Neural cell (in vitro differentiated cells): ENCODE data around the gene XXYLT1. TPM values are rescaled to one million over a fixed set of nuclear protein-coding genes. Genes with fewer than 3 reads are reported as not detected.

ENCODE experiments used
- H2AFZ ChIP-seq: fragments of 200-600, 300-800 bp; sonication (generic), shearing (Covaris generic); 2 replicates; pipeline ENCODE4 v1.6.0; 2014; ENCODE audit warnings: low read depth, mild to moderate bottlenecking, antibody characterized with exemption, low read length, moderate library complexity
- H3F3A ChIP-seq: fragments of 200-600 bp; shearing (Covaris generic); 2 replicates; pipeline ENCODE4 v1.6.1; 2016; ENCODE audit warnings: mild to moderate bottlenecking, moderate library complexity, mixed read lengths, antibody characterized with exemption, low read length; ENCODE audit not compliant: insufficient read depth, poor library complexity, severe bottlenecking
- H3K27ac ChIP-seq: fragments of 200-600, 300-800 bp; sonication (generic), shearing (Covaris generic); 2 replicates; pipeline ENCODE4 v1.5.1; 2014; ENCODE audit warnings: mild to moderate bottlenecking, low read length, moderate library complexity
- H3K27me3 ChIP-seq: fragments of 300-800, 200-600 bp; sonication (generic), shearing (Covaris generic); 2 replicates; pipeline ENCODE4 v1.6.0; 2014; ENCODE audit warnings: mild to moderate bottlenecking, low read depth, low read length, moderate library complexity; ENCODE audit not compliant: insufficient read depth
- H3K36me3 ChIP-seq: fragments of 300-800, 200-600 bp; sonication (generic), shearing (Covaris generic); 2 replicates; pipeline ENCODE4 v1.5.1; 2014; ENCODE audit warnings: mild to moderate bottlenecking, antibody characterized with exemption, low read length, moderate library complexity; ENCODE audit not compliant: insufficient read depth
- H3K4me2 ChIP-seq: fragments of 300-800, 200-600 bp; sonication (generic), shearing (Covaris generic); 2 replicates; pipeline ENCODE4 v1.6.0; 2014; ENCODE audit warnings: mild to moderate bottlenecking, low read length
- H3K4me3 ChIP-seq: fragments of 300-800, 200-600 bp; sonication (generic), shearing (Covaris generic); 2 replicates; pipeline ENCODE4 v1.5.1; 2014; ENCODE audit warnings: mild to moderate bottlenecking, low read length, moderate library complexity
- H3K79me2 ChIP-seq: fragments of 200-600 bp; shearing (Covaris generic); replicated peaks from 2 replicates; pipeline ENCODE4 v1.6.0; 2014; ENCODE audit warnings: mild to moderate bottlenecking, low read length, moderate library complexity; ENCODE audit not compliant: insufficient read depth
- H3K9ac ChIP-seq: fragments of 300-800, 200-600 bp; sonication (generic), shearing (Covaris generic); 2 replicates; pipeline ENCODE4 v1.6.1; 2016; ENCODE audit warnings: mild to moderate bottlenecking, low read length, mixed read lengths
- H3K9me2 ChIP-seq: fragments of 200-600 bp; shearing (Covaris generic); 2 replicates; pipeline ENCODE4 v1.6.1; 2016; ENCODE audit warnings: mild to moderate bottlenecking, low read length, mixed read lengths; ENCODE audit not compliant: insufficient read depth
- H3K9me3 ChIP-seq: fragments of 200-600, 300-800 bp; sonication (generic), shearing (Covaris generic); 2 replicates; pipeline ENCODE4 v1.6.1; 2016; ENCODE audit warnings: mild to moderate bottlenecking, mixed run types, low read length, moderate library complexity, mixed read lengths
- H4K20me1 ChIP-seq: fragments of 200-600 bp; shearing (Covaris generic); 2 replicates; pipeline ENCODE4 v1.6.1; 2016; ENCODE audit warnings: mild to moderate bottlenecking, mixed run types; ENCODE audit not compliant: insufficient read depth
- EP300 ChIP-seq: fragments of 450-650 bp; conservative IDR thresholded peaks from 2 replicates; pipeline ENCODE4 v1.6.1; 2014; ENCODE audit warnings: antibody characterized with exemption, mild to moderate bottlenecking, moderate library complexity; ENCODE audit not compliant: poor library complexity, severe bottlenecking
- EZH2 ChIP-seq: fragments of 200-600, 300-800 bp; shearing (Covaris generic), sonication (generic); IDR thresholded peaks from 2 replicates; pipeline ENCODE4 v1.6.1; 2014; ENCODE audit warnings: antibody characterized with exemption, low read length, borderline replicate concordance, mild to moderate bottlenecking; ENCODE audit not compliant: insufficient read depth, poor library complexity, severe bottlenecking
- MXI1 ChIP-seq: fragments of 450-650 bp; conservative IDR thresholded peaks from 2 replicates; pipeline ENCODE4 v1.6.1; 2014; ENCODE audit warnings: antibody characterized with exemption, mild to moderate bottlenecking; ENCODE audit not compliant: poor library complexity, severe bottlenecking
- POLR2AphosphoS5 ChIP-seq: IDR thresholded peaks from 2 replicates; pipeline ENCODE4 v1.6.1; 2012
- RAD21 ChIP-seq: fragments of 450-650 bp; conservative IDR thresholded peaks from 2 replicates; pipeline ENCODE4 v1.6.1; 2014; ENCODE audit warnings: antibody characterized with exemption, mild to moderate bottlenecking, moderate library complexity
- REST ChIP-seq: IDR thresholded peaks from 2 replicates; pipeline ENCODE4 v1.6.1; 2012; ENCODE audit warnings: borderline replicate concordance
- SMC3 ChIP-seq: fragments of 450-650 bp; conservative IDR thresholded peaks from 2 replicates; pipeline ENCODE4 v1.6.1; 2014; ENCODE audit warnings: antibody characterized with exemption, mild to moderate bottlenecking, moderate library complexity; ENCODE audit not compliant: poor library complexity
- TAF1 ChIP-seq: IDR thresholded peaks from 2 replicates; pipeline ENCODE4 v1.6.1; 2012; ENCODE audit warnings: low read depth
- polyA plus RNA-seq: library from polyadenylated mRNA; depleted of rRNA; stranded (reverse); fragments of >200 nt; gene quantifications from 2 replicates; pipeline ENCODE4 v1.2.3, GENCODE V29; 2014
- TF ChIP-seq, protein P1 (sequence below): fragments of 450-650 bp; IDR thresholded peaks from 2 replicates; pipeline ENCODE4 v1.5.1; 2014; ENCODE audit warnings: antibody characterized with exemption, mild to moderate bottlenecking, moderate library complexity; ENCODE audit not compliant: poor library complexity, severe bottlenecking

Gene XXYLT1
- polyA plus RNA-seq, 1 donor from 2014 or later, result 25.4 TPM

- no peaks in the 10 kb centered on the region for H3K9me2 ChIP-seq
- H4K20me1 ChIP-seq, result no peaks in the 10 kb centered on the region
- H3K9ac ChIP-seq, result no peak overlapping the region
- H3K27ac ChIP-seq, result no peak overlapping the region
- no peak overlapping the region for H3K4me3 ChIP-seq
- no peak overlapping the region for H2AFZ ChIP-seq
- H3K9me3 ChIP-seq, result no peaks in the 10 kb centered on the region
- TF ChIP-seq POLR2AphosphoS5 (no peak), TAF1 (no peak), EP300 (no peak), RAD21 (no peak), REST (no peak), EZH2 (no peak), SMC3 (no peak), MXI1 (no peak)
- TF ChIP-seq, protein P1, sequence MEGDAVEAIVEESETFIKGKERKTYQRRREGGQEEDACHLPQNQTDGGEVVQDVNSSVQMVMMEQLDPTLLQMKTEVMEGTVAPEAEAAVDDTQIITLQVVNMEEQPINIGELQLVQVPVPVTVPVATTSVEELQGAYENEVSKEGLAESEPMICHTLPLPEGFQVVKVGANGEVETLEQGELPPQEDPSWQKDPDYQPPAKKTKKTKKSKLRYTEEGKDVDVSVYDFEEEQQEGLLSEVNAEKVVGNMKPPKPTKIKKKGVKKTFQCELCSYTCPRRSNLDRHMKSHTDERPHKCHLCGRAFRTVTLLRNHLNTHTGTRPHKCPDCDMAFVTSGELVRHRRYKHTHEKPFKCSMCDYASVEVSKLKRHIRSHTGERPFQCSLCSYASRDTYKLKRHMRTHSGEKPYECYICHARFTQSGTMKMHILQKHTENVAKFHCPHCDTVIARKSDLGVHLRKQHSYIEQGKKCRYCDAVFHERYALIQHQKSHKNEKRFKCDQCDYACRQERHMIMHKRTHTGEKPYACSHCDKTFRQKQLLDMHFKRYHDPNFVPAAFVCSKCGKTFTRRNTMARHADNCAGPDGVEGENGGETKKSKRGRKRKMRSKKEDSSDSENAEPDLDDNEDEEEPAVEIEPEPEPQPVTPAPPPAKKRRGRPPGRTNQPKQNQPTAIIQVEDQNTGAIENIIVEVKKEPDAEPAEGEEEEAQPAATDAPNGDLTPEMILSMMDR, result no peak
- H3K27me3 ChIP-seq, result no peaks in the 10 kb centered on the region
- no peaks in the 10 kb centered on the region for H3K36me3 ChIP-seq
- H3K79me2 ChIP-seq, result no peaks in the 10 kb centered on the region
- H3F3A ChIP-seq, result no peaks in the 10 kb centered on the region
- no peak overlapping the region for H3K4me2 ChIP-seq
Observed at GRCh38 chr3:195125646-195126045, 145.3 kb downstream of the XXYLT1 start.

- Histone ChIP-seq H3K4me3 (no peak overlapping the region), H3K9ac (no peak overlapping the region), H3K27ac (peak overlapping the region; percentile 64), H4K20me1 (no peaks in the 10 kb centered on the region), H3K4me2 (no peak overlapping the region), H3K9me3 (no peaks in the 10 kb centered on the region), H2AFZ (no peak overlapping the region), H3K9me2 (no peaks in the 10 kb centered on the region), H3K79me2 (no peaks in the 10 kb centered on the region), H3K27me3 (no peaks in the 10 kb centered on the region), H3K36me3 (no peaks in the 10 kb centered on the region), H3F3A (no peaks in the 10 kb centered on the region)
- no peak for TF ChIP-seq SMC3
- TF ChIP-seq MXI1, result no peak
- no peak for TF ChIP-seq EZH2
- TF ChIP-seq RAD21, result no peak
- no peak for TF ChIP-seq REST
- TF ChIP-seq, protein P1, result no peak
- no peak for TF ChIP-seq POLR2AphosphoS5
- no peak for TF ChIP-seq TAF1
- no peak for TF ChIP-seq EP300
Observed at GRCh38 chr3:195124378-195124992, 146.5 kb downstream of the XXYLT1 start.
